ENCODE results near the gene CPLX1.
A peak's percentile ranks its signal among the peaks of the same experiment; 100 is the strongest.
"Not testable (repeated sequence)": the region's sequence is repeated elsewhere in the genome, so short reads cannot be mapped to it uniquely, and the experiment has no call there.

Gene CPLX1

DNA sequence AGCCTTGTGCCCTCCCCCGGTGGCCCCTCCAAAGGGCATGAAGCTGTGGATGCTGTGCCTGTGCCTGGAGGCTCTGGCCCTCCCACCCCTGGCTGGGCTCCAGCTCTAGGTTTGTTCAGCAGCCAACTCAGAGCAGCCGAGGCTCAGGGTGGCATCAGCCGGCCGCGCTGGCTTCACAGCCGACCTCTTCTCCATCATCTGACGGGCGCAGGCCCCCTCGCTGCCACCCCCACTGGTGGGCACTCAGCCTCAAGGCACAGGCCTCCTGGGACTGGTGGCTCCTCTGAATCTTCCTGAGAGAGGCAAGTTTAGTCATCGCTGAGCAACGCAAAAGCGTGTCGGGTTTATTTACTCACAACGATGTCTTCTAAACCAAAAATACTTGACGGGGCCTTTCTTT is 74.3 kb downstream of the CPLX1 start:
- DNase-seq: no peak

- DNase-seq: no peak
Observed at GRCh38 chr4:749698-750666, 75.9 kb downstream of the CPLX1 start.

DNA sequence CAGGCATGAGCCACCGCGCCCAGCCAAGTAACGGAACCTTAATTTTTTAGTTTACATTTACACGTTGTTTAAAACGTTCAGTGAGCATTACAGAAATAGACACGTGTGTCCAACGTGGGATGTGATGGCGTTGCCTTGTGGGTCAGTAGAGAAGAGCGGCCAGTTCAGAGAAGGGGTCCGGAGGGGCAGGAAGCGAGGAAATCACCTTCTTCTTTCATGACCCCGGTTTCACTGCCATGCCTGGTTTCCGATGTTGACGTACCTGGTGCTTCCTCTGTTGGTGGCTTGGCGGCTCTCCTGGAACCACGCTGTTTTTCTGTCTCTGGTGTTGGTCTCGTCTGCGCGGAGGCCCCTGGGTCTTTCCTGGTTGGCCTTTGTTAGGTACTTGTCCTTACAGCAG is 77.5 kb downstream of the CPLX1 start:
- DNase-seq: no peak

DNA sequence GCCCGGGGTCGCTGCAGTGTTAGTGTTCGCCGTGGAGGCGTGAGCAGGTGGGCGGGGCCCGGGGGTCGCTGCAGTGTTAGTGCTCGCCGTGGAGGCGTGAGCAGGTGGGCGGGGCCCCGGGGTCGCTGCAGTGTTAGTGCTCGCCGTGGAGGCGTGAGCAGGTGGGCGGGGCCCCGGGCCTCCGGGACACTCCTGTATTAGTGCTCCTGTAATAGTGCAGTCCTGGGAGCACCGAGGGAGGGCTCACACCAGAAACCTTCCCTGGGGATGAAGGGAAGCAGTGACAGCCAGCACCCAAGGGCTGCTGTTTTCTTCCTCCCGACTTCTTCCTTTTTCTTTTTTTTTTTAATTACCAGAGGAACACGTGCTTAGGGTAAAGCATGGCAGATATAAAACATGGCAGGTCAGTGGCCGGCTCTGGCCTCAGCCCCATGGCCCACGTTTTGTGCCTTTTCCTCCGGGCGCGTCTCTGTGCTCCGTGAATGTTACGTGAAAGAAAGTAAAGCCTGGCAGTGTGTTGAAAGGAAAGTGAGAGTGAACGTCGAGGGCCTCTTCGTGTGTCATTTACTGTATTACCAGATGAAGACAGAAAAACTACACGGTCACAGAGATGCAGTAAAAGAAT is 78.3 kb downstream of the CPLX1 start:
- no peak for DNase-seq

DNA sequence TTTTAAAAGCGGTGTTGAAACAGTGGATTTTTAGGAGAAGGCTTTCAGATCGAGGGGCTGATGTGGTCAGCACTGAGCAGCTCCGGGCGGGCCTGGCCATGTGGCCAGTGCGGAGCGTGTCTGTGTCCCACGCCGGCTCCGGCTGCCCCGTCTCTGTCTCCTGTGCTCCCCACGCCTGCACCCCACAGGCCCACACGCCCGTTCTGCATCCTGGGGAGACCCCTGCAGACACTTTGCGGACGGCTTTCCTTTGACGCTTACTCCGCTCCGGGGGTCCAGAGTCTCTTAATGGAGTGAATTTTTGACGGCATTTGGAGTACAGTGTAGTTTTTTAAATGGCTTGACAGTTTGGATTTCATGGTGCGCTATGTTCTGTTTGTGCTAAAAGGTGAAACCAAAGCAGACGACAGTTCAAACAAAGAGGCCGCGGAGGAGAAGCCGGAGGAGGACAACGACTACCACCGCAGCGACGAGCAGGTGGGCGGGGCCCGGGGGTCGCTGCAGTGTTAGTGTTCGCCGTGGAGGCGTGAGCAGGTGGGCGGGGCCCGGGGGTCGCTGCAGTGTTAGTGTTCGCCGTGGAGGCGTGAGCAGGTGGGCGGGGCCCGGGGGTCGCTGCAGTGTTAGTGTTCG is 81.6 kb downstream of the CPLX1 start:
- no peak for DNase-seq

GRCh38 chr4:743463-744211 is 82.3 kb downstream of the CPLX1 start:
- DNase-seq: no peak

DNA sequence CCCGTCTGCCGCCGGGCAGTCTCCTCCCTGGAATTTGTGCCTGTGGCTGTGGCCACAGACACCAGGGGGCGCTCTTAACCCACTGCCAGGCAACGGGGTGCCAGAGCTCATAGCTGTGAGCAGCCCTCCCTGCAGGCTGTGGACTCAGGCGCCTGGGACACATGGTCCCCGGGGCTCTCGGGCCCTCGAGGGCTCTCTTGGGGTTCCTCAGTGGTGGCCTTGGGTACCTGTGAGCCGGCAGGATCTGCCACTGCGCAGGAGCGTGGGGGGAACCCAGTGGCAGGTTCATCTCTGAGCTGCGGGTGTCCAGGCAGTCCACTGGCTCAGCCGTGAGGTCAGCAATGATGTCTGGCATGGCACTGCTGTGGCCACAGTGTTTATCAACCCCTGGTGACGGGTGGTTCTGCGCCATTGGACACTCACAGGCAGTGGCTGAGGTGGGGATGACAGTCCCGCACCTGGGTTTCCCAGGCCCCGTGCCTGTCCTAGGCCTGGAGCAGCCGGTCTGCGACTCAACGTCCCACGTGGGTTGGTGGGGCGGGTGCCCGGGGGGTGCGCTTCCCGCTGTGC is 83.1 kb downstream of the CPLX1 start:
- peak in 1 of 2 experiments; percentile 47 for DNase-seq

DNA sequence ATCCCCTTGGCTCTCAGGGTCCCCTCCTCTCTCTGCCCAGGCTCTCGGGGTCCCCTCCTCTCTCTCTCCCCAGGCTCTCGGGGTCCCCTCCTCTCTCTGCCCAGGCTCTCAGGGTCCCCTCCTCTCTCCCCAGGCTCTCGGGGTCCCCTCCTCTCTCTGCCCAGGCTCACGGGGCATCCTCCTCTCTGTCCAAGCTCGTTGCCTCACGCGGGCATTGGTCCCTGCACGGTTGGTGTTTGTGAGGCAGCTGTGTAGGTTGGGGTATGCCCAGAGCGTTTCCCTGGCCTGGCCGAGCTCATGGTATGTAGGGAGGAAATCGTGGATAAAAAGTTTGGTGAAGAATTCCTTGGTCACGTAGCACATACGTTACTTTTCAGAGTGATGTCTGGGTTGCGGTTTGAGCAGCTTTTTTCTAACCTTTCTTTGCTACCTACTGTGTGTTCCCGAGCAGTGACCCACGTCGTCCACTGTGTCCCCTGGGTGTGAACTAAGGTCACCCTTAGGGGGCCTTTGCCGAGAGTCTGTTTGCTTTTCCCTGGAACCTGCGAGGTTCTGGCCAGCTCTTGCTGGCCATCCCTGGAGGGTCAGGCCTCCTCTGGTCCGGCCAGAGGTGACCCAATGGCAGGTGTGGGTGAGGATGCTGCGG is 83.7 kb downstream of the CPLX1 start:
- DNase-seq: no peak

DNA sequence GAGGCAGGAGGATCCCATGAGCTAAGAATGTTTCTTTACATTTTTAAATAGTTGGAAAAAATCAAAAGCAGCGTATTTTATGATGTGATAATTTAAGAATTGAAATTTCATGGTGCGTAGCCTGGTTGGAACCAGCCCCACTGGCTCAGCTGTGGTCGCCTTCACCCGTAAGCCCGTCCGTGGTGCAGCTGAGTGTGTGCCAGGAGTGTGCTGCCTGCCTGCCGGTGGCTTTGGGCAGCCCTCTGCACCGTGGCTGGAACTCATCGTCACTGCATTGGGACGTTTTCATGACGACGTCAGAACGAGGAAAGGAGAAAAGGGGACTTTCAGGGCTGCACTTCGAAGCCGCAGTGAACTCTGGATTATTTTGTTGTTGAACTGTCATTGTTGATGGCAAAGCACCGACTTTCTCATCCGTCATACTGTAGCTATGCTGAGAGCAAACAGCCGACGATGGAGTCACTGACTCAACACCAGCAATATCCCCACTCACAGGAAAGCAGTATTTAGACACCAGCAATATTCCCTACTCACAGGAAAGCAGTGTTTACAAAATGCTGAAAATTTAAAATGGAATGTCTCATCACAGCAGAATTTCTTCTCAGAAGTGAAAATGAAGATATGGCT is 85.2 kb downstream of the CPLX1 start:
- no peak for DNase-seq

DNA sequence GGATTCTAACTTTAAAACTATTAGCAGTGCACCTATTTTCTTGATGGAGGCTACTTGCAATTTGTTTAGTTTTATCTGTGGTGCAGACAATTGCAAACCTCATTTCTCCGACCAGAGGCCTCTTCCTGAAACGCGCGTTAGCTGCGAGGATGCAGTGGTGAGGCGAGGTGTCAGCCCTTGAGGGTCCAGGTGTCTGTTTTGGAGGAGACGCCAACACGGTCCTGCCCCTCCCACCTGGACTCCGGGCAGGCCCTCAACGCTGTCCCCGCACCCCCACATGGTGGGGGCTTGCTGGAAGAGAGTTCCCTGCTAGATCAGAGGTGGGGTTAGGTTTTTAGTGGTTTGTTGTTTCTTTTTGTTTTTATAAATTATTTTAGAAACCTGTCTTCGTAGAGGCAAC is 85.9 kb downstream of the CPLX1 start:
- DNase-seq: no peak

DNA sequence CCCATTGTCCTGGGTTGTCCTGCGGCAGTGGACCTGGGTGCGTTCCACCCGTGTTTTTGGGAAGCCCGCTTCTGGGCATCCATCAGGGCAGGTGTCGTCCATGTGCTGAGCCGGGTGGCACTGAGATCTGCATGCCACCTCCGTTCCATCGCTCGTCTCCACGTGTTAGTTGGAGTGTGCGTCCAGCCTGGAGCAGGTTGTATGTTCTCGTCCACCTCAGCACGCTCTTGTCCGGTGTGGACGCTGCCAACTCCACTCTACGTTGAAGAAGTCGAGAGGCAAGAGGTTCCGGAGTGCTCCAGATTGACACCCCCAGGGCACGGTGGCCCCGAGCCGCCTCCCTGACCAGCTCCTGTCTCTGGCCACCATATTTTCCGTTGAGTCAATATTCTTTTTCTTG is 86.4 kb downstream of the CPLX1 start:
- DNase-seq: no peak

DNA sequence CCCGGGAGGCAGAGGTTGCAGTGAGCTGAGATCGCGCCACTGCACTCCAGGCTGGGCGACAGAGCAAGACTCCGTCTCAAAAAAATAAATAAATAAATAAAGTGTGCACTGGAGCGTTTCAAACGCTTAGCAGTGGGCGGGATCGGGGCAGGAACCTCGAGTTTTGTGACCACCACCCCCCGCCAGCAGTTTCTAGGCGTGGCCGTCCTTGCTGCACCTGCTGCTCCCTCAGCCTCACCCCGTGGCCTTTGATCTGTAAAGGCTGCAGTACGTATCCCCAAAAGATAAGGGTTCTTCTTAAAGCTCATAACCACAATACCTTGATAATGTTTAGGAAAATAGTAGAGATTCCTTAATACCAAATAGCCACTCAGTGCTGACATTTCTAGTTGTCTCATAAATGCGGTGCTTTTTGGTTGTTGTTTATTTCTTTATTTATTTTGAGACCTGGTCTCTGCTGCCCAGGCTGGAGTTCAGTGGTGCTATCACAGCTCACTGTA is 87.1 kb downstream of the CPLX1 start:
- DNase-seq: no peak

DNA sequence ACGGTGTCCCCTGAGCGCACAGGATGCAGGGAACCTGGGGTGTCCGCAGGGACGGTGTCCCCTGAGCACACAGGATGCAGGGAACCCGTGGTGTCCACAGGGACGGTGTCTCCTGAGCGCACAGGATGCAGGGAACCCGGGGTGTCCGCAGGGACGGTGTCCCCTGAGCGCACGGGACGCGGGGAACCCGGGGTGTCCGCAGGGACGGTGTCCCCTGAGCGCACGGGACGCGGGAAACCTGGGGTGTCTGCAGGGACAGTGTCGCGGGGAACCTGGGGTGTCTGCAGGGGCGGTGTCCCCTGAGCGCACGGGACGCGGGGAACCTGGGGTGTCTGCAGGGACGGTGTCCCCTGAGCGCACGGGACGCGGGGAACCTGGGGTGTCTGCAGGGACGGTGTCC is 89.4 kb downstream of the CPLX1 start:
- DNase-seq: not testable (repeated sequence)

GRCh38 chr4:735583-735982 is 90.3 kb downstream of the CPLX1 start:
- DNase-seq: no peak
